ENCODE data around the gene TPO. TPM values are rescaled to one million over a fixed set of nuclear protein-coding genes. Genes with fewer than 3 reads are reported as not detected.
A peak's percentile ranks its signal among the peaks of the same experiment; 100 is the strongest.

Gene TPO
- total RNA-seq, 4 donors from 2014 or later = 0.70 to 46.2 (median 6.8) TPM

DNA sequence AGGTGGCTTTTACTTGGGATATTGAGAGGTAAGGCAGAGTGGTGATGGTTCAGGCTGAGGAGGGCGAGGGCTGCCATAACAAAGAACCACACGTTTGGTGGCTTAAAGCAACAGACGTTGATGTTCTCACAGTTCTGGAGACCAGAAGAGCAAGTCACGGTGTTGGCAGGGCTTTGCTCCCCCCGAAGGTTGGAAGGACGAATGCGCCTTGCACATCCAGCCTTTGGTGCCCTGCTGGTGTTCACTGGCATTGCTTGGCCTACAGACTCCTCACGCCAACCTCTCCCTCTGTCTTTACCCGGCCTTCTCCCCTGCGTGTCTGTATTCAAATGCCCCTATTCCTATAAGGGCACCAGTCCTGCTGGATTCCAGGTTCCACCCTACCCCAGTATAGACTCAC is 125.4 kb downstream of the TPO start:
- H3K27me3 ChIP-seq = no peaks in the 10 kb centered on the region
- DNase-seq = no peak
- H3K36me3 ChIP-seq = no peaks in the 10 kb centered on the region
- no peak overlapping the region for H3K4me3 ChIP-seq
- no peak overlapping the region for H3K27ac ChIP-seq
- H3K9me3 ChIP-seq = no peaks in the 10 kb centered on the region
- H3K4me1 ChIP-seq = no peaks in the 10 kb centered on the region
- TF ChIP-seq POLR2A (IDR thresholded peaks at IDR 0.05) (no peak), CTCF (IDR thresholded peaks at IDR 0.05) (peak in 1 of 6 experiments; percentile 3)

DNA sequence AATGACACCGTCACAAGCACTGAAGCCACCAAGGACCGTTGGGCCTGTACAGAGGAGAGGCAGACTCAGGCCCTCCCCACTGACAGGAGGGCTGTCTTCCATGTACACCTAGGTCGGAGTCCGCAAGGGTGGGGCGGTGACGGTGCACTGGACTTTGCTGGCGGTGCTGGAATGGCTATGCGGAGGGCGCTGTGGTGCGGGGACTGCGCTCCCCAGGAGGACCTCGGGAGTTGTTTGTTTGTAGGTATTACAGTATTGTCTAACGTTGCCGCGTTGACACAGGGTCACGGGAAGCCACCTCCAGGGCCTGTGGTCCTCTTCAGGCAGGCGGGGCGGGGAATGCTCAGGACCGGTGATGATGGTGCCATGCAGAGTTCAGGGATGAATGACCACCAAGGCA is 126.2 kb downstream of the TPO start:
- TF ChIP-seq CTCF (IDR thresholded peaks at IDR 0.05) (no peak), POLR2A (IDR thresholded peaks at IDR 0.05) (no peak)

GRCh38 chr2:1539973-1540372 is 126.7 kb downstream of the TPO start:
- no peak overlapping the region for H3K4me3 ChIP-seq
- DNase-seq = no peak
- no peaks in the 10 kb centered on the region for H3K4me1 ChIP-seq
- H3K27me3 ChIP-seq = no peaks in the 10 kb centered on the region
- no peaks in the 10 kb centered on the region for H3K9me3 ChIP-seq
- H3K27ac ChIP-seq = no peak overlapping the region
- no peak for TF ChIP-seq POLR2A (IDR thresholded peaks at IDR 0.05)
- no peak for TF ChIP-seq CTCF (IDR thresholded peaks at IDR 0.05)
- no peaks in the 10 kb centered on the region for H3K36me3 ChIP-seq

More for the DNA sequence above, 126.2 kb downstream of the TPO start:
- no peak overlapping the region for H3K27ac ChIP-seq
- no peak overlapping the region for H3K4me3 ChIP-seq
- H3K27me3 ChIP-seq = no peaks in the 10 kb centered on the region
- no peaks in the 10 kb centered on the region for H3K36me3 ChIP-seq
- H3K9me3 ChIP-seq = no peaks in the 10 kb centered on the region
- no peak for DNase-seq
- no peaks in the 10 kb centered on the region for H3K4me1 ChIP-seq

GRCh38 chr2:1540481-1540880 is 127.2 kb downstream of the TPO start:
- no peaks in the 10 kb centered on the region for H3K36me3 ChIP-seq
- DNase-seq = no peak
- no peaks in the 10 kb centered on the region for H3K9me3 ChIP-seq
- H3K27ac ChIP-seq = no peak overlapping the region
- H3K4me3 ChIP-seq = no peak overlapping the region
- TF ChIP-seq CTCF (IDR thresholded peaks at IDR 0.05) = no peak
- no peak for TF ChIP-seq POLR2A (IDR thresholded peaks at IDR 0.05)
- no peaks in the 10 kb centered on the region for H3K27me3 ChIP-seq
- no peaks in the 10 kb centered on the region for H3K4me1 ChIP-seq

DNA sequence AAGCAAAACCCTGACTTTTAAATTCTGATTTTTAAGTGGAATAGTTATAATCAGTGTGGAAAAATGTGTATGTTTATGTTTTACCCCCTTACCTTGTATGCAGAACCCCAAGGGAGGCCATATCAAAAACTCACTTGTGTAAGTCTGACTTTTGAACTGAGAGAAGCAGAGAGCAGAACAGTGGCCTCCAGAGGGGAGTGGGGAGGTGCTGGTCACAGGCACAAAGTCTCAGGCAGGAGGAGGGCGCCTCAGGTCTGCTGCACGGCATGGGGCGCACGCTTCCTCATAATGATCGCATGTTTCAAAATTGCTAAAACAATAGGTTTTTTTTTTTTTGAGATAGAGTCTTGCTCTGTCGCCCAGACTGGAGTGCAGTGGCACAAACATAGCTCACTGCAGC is 127.8 kb downstream of the TPO start:
- Histone ChIP-seq H3K9me3 (no peaks in the 10 kb centered on the region), H3K27me3 (no peaks in the 10 kb centered on the region), H3K36me3 (no peaks in the 10 kb centered on the region), H3K27ac (no peak overlapping the region), H3K4me3 (no peak overlapping the region), H3K4me1 (no peaks in the 10 kb centered on the region)
- no peak for DNase-seq
- TF ChIP-seq POLR2A (IDR thresholded peaks at IDR 0.05) = no peak
- TF ChIP-seq CTCF (IDR thresholded peaks at IDR 0.05) = no peak

DNA sequence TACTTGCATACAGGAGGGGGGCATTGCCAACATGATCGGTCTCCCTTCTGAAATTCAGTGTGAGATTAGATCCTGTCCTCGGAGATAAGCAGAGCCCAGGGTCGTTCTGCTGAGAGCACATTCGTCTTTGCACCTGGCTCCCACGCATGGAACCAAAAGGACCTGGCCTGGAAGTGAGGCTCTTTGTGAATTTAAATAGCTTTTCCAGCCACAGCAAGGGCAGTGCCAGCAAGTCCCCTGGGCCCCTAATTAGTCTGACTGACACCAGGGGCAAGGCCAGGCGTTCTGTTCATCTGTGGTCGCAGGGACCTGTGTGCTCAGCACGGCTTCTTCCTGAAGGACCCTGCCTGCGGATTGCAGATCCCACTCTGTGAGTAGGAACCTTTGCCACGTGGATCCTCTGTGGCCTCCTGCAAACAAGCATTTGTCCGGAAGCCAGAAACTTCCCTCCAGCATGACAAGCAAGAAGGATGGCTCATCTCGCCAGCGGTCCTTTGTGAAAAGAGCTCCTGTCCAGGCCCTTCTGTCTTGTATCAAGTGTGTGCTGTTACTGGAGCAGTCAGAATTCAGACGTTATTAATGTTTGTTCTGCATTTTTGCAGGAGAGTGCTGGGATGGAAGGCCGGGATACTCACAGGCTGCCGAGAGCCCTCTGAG is 128.7 kb downstream of the TPO start:
- H3K36me3 ChIP-seq = no peaks in the 10 kb centered on the region
- no peak overlapping the region for H3K27ac ChIP-seq
- DNase-seq = peak in 1 of 3 donors; percentile 2
- no peaks in the 10 kb centered on the region for H3K27me3 ChIP-seq
- H3K4me3 ChIP-seq = no peak overlapping the region
- no peaks in the 10 kb centered on the region for H3K9me3 ChIP-seq
- H3K4me1 ChIP-seq = no peaks in the 10 kb centered on the region
- TF ChIP-seq CTCF (IDR thresholded peaks at IDR 0.05) = no peak
- no peak for TF ChIP-seq POLR2A (IDR thresholded peaks at IDR 0.05)

Data from Peyer's patch (tissue), 4 donors.